ENCODE measurements around the gene SPATA19.

Gene SPATA19

DNA sequence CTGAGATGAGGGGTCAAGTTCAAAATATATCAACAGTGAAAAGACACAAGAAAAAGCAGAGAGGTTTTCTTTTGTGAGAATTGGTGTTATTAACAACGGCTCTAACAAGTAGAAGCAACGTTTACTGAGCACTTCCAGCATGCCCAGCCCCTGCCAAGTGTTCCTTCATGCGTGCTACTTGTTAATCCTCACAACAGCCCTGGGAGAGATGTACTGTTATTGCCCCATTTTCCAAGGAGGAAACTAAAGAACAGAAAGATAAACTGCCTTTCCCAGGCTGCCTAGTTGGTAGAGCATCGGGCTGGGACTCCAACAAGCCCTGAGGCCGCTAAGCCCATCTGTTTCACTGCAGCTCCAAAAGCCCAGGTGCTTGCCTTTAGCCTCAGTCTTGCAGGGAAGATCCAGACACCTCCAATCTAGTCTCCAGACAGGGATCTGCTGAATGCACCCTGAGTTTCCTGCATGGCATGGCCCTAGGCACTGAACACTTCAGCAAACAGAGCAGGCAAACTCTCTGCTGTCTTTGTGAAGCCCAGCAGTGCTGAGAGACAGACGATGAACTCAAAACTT lies 25.5 kb downstream of the SPATA19 start:
- H3K9me3 ChIP-seq (ENCODE audit: control insufficient read depth, insufficient read depth, low read depth, low read length), result no peaks in the 10 kb centered on the region
- no peaks in the 10 kb centered on the region for H3K4me1 ChIP-seq (ENCODE audit: control insufficient read depth, insufficient read depth, low read length)
- no peaks in the 10 kb centered on the region for H3K36me3 ChIP-seq (ENCODE audit: control insufficient read depth in 2 of 2, insufficient read depth in 1 of 2, low read length in 2 of 2)
- CTCF ChIA-PET, result interaction anchor here (2.2 to 2.9 kb wide), 2 partner anchors 686 to 741 kb away, joined by 16 to 23 read pairs; no protein-coding TSS in a partner anchor
- H3K4me3 ChIP-seq (ENCODE audit: low read depth, low read length), result no peak overlapping the region
- POLR2A ChIA-PET, result no interaction called here
- no peak for TF ChIP-seq CTCF (tag by site-specific recombination; IDR thresholded peaks at IDR 0.05)
- no peak for TF ChIP-seq ZNF23 (tag by site-specific recombination; IDR thresholded peaks at IDR 0.05; ENCODE audit: borderline replicate concordance)
- no peak for TF ChIP-seq ZNF433 (tag by site-specific recombination; IDR thresholded peaks at IDR 0.05; ENCODE audit: low read depth)
- TF ChIP-seq ZNF157 (tag by site-specific recombination; IDR thresholded peaks at IDR 0.05), result no peak
- TF ChIP-seq ZBTB8A (tag by site-specific recombination; IDR thresholded peaks at IDR 0.05), result no peak
- TF ChIP-seq ZNF704 (tag by site-specific recombination; IDR thresholded peaks at IDR 0.05), result no peak
- TF ChIP-seq ZNF10 (tag by site-specific recombination; IDR thresholded peaks at IDR 0.05), result no peak
- H3K27ac ChIP-seq (ENCODE audit: extremely low read depth, low read depth, low read length), result no peak overlapping the region

GRCh38 chr11:133819114-133819513 lies 26.2 kb downstream of the SPATA19 start:
- no peaks in the 10 kb centered on the region for H3K4me1 ChIP-seq (ENCODE audit: control insufficient read depth, insufficient read depth, low read length)
- CTCF ChIA-PET, result interaction anchor here (0.8 kb wide), 1 partner anchor 739 kb away, joined by 3 read pairs; no protein-coding TSS in a partner anchor

GRCh38 chr11:133818302-133818701 lies 27.0 kb downstream of the SPATA19 start:
- Histone ChIP-seq H3K4me1 (ENCODE audit: control insufficient read depth, insufficient read depth, low read length) (no peaks in the 10 kb centered on the region), H3K4me3 (ENCODE audit: low read depth, low read length) (no peak overlapping the region), H3K36me3 (ENCODE audit: control insufficient read depth in 2 of 2, insufficient read depth in 1 of 2, low read length in 2 of 2) (no peaks in the 10 kb centered on the region), H3K27ac (ENCODE audit: extremely low read depth, low read depth, low read length) (no peak overlapping the region), H3K9me3 (ENCODE audit: control insufficient read depth, insufficient read depth, low read depth, low read length) (no peaks in the 10 kb centered on the region)
- POLR2A ChIA-PET, result no interaction called here
- TF ChIP-seq ZNF791 (tag by site-specific recombination; IDR thresholded peaks at IDR 0.05), result no peak
- TF ChIP-seq, protein P1, sequence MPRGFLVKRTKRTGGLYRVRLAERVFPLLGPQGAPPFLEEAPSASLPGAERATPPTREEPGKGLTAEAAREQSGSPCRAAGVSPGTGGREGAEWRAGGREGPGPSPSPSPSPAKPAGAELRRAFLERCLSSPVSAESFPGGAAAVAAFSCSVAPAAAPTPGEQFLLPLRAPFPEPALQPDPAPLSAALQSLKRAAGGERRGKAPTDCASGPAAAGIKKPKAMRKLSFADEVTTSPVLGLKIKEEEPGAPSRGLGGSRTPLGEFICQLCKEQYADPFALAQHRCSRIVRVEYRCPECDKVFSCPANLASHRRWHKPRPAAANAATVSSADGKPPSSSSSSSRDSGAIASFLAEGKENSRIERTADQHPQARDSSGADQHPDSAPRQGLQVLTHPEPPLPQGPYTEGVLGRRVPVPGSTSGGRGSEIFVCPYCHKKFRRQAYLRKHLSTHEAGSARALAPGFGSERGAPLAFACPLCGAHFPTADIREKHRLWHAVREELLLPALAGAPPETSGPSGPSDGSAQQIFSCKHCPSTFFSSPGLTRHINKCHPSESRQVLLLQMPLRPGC (tag by site-specific recombination; IDR thresholded peaks at IDR 0.05), result no peak
- TF ChIP-seq GLI4 (tag by site-specific recombination; IDR thresholded peaks at IDR 0.05), result no peak
- TF ChIP-seq, protein P2, sequence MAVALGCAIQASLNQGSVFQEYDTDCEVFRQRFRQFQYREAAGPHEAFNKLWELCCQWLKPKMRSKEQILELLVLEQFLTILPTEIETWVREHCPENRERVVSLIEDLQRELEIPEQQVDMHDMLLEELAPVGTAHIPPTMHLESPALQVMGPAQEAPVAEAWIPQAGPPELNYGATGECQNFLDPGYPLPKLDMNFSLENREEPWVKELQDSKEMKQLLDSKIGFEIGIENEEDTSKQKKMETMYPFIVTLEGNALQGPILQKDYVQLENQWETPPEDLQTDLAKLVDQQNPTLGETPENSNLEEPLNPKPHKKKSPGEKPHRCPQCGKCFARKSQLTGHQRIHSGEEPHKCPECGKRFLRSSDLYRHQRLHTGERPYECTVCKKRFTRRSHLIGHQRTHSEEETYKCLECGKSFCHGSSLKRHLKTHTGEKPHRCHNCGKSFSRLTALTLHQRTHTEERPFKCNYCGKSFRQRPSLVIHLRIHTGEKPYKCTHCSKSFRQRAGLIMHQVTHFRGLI (tag by site-specific recombination; IDR thresholded peaks at IDR 0.05), result no peak
- no peak for TF ChIP-seq PBX3 (CRISPR knock-in tag; IDR thresholded peaks at IDR 0.05)
- no peak for TF ChIP-seq ZNF133 (tag by site-specific recombination; IDR thresholded peaks at IDR 0.05)
- TF ChIP-seq KLF1 (tag by site-specific recombination; IDR thresholded peaks at IDR 0.05), result no peak
- TF ChIP-seq ZNF214 (tag by site-specific recombination; IDR thresholded peaks at IDR 0.05; ENCODE audit: borderline replicate concordance), result no peak
- no peak for TF ChIP-seq TSHZ1 (tag by site-specific recombination; IDR thresholded peaks at IDR 0.05; ENCODE audit: borderline replicate concordance)
- CTCF ChIA-PET, result interaction anchor here (0.8 to 1.0 kb wide), 2 partner anchors 274 to 738 kb away, joined by 3 to 4 read pairs; no protein-coding TSS in a partner anchor

More at GRCh38 chr11:133819114-133819513, 26.2 kb downstream of the SPATA19 start:
- TF ChIP-seq ZNF664 (tag by site-specific recombination; IDR thresholded peaks at IDR 0.05) (no peak), ZNF184 (tag by site-specific recombination; IDR thresholded peaks at IDR 0.05) (no peak), KLF9 (tag by site-specific recombination; IDR thresholded peaks at IDR 0.05; ENCODE audit: low read depth) (no peak)
- POLR2A ChIA-PET, result no interaction called here
- H3K4me3 ChIP-seq (ENCODE audit: low read depth, low read length), result no peak overlapping the region
- no peaks in the 10 kb centered on the region for H3K36me3 ChIP-seq (ENCODE audit: control insufficient read depth in 2 of 2, insufficient read depth in 1 of 2, low read length in 2 of 2)
- H3K27ac ChIP-seq (ENCODE audit: extremely low read depth, low read depth, low read length), result no peak overlapping the region
- H3K9me3 ChIP-seq (ENCODE audit: control insufficient read depth, insufficient read depth, low read depth, low read length), result no peaks in the 10 kb centered on the region

All from HEK293 (cell line).